H1 (cell line): ENCODE data around the gene ARID2.

ENCODE experiments used
- CEBPB ChIP-seq: IDR thresholded peaks from 2 replicates; pipeline ENCODE4 v1.6.1; 2012; ENCODE audit warnings: low read depth, low read length
- SP2 ChIP-seq: IDR thresholded peaks from 2 replicates; pipeline ENCODE4 v1.6.1; 2012; ENCODE audit warnings: mild to moderate bottlenecking, low read length, inconsistent platforms
- TF ChIP-seq, protein P1 (sequence below), 3 experiments: IDR thresholded peaks; 1 replicate in 2 of 3; 2 replicates in 1 of 3; pipeline versions ENCODE4 v1.5.1 to v1.6.1; 2011; ENCODE audit warnings: low read length in 3 of 3, mild to moderate bottlenecking in 3 of 3, inconsistent platforms in 2 of 3, low read depth in 1 of 3, moderate library complexity in 1 of 3; ENCODE audit not compliant: insufficient read depth in 1 of 3; ENCODE audit errors: control extremely low read depth in 1 of 3

DNA sequence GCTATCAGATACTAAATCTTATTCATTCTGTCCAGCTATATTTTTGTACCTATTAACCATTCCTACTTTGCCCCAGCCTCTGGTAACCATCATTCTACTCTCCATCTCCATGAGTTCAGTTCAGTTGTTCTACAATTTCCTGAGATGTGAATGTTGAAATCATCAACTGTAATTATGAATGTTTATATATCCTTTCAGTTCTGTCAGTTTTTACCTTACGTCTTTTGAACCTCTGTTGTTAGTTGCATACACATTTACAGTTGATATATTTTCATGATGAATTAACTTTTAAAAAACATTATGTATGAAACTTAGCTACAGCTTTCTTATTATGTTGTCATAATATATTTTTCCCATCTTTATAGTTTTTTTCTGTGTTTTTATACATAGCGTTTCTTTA, 102.1 kb downstream of the ARID2 start:
- TF ChIP-seq, protein P1, sequence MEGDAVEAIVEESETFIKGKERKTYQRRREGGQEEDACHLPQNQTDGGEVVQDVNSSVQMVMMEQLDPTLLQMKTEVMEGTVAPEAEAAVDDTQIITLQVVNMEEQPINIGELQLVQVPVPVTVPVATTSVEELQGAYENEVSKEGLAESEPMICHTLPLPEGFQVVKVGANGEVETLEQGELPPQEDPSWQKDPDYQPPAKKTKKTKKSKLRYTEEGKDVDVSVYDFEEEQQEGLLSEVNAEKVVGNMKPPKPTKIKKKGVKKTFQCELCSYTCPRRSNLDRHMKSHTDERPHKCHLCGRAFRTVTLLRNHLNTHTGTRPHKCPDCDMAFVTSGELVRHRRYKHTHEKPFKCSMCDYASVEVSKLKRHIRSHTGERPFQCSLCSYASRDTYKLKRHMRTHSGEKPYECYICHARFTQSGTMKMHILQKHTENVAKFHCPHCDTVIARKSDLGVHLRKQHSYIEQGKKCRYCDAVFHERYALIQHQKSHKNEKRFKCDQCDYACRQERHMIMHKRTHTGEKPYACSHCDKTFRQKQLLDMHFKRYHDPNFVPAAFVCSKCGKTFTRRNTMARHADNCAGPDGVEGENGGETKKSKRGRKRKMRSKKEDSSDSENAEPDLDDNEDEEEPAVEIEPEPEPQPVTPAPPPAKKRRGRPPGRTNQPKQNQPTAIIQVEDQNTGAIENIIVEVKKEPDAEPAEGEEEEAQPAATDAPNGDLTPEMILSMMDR (IDR thresholded peaks at IDR 0.05; ENCODE audit: control extremely low read depth in 1 of 3, insufficient read depth in 1 of 3, low read depth in 1 of 3, low read length in 3 of 3), result no peak
- TF ChIP-seq CEBPB, result no peak
- no peak for TF ChIP-seq SP2
